Effector memory CD4-positive, alpha-beta T cell (primary cell): ENCODE measurements around the gene SNX22.

Experiments
- DNase-seq, 3 donors: peaks; one replicate each; pipeline ENCODE4 v3.0.0-alpha.2; 2020
- H3K27ac ChIP-seq: 2 replicates; pipeline ENCODE4 v1.7.0; 2013; ENCODE audit warnings: mild to moderate bottlenecking, low read length, moderate library complexity; ENCODE audit not compliant: insufficient read depth, poor library complexity, severe bottlenecking
- H3K27me3 ChIP-seq: replicated peaks from 2 replicates; pipeline ENCODE4 v1.7.0; 2013; ENCODE audit warnings: mild to moderate bottlenecking, low read length; ENCODE audit not compliant: insufficient read depth, control insufficient read depth, poor library complexity, severe bottlenecking
- H3K36me3 ChIP-seq: 2 replicates; pipeline ENCODE4 v1.7.0; 2013; ENCODE audit warnings: mild to moderate bottlenecking, low read length, moderate library complexity; ENCODE audit not compliant: control insufficient read depth, insufficient read depth
- H3K4me1 ChIP-seq: 2 replicates; pipeline ENCODE4 v1.7.0; 2013; ENCODE audit warnings: low read length, mild to moderate bottlenecking; ENCODE audit not compliant: control insufficient read depth, insufficient read depth, poor library complexity, severe bottlenecking
- H3K4me3 ChIP-seq: 2 replicates; pipeline ENCODE4 v1.7.0; 2013; ENCODE audit warnings: low read length, low read depth, mild to moderate bottlenecking; ENCODE audit not compliant: insufficient read depth, poor library complexity, severe bottlenecking
- H3K9me3 ChIP-seq: 2 replicates; pipeline ENCODE4 v1.7.0; 2013; ENCODE audit warnings: mild to moderate bottlenecking, low read length, moderate library complexity; ENCODE audit not compliant: control insufficient read depth

The SNX22 gene

DNA sequence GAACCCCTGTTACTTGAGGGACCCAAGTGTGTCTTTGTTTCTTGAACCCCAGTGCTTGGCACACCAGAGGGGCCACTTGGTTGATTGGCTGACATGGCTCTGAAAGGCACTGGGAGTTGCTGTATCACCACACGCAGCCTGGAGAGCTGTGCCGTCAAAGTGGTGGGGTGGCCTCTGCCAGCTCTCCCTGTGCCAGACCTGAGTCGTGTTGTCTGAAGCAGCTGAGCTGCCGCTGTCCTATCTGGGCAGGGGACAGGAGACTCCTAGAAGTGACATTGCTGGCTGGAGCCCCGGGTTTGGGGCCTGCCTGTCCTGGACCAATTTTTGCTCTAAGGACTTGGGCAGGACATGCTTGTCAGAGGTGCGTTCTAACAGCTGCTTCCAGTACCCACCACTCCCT, 5.5 kb upstream of the SNX22 start:
- no peaks in the 10 kb centered on the region for H3K27me3 ChIP-seq
- H3K4me1 ChIP-seq, result no peaks in the 10 kb centered on the region
- no peaks in the 10 kb centered on the region for H3K9me3 ChIP-seq
- H3K4me3 ChIP-seq, result no peak overlapping the region
- peaks cover 12% of the 10 kb centered on the region for H3K36me3 ChIP-seq
- H3K27ac ChIP-seq, result no peak overlapping the region
- no peak for DNase-seq

- Histone ChIP-seq H3K9me3 (no peaks in the 10 kb centered on the region), H3K4me3 (no peak overlapping the region)
- no peak for DNase-seq
Measured at GRCh38 chr15:64146520-64146884, 5.0 kb upstream of the SNX22 start.

GRCh38 chr15:64146885-64147681, 4.4 kb upstream of the SNX22 start:
- no peak for DNase-seq
- H3K4me1 ChIP-seq, result peaks cover 9% of the 10 kb centered on the region
- H3K36me3 ChIP-seq, result peaks cover 12% of the 10 kb centered on the region
- H3K27ac ChIP-seq, result no peak overlapping the region
- peaks cover 6% of the 10 kb centered on the region for H3K27me3 ChIP-seq
- no peaks in the 10 kb centered on the region for H3K9me3 ChIP-seq
- no peak overlapping the region for H3K4me3 ChIP-seq

More at GRCh38 chr15:64146520-64146884, 5.0 kb upstream of the SNX22 start:
- Histone ChIP-seq H3K36me3 (peaks cover 12% of the 10 kb centered on the region), H3K27ac (no peak overlapping the region), H3K27me3 (peaks cover under 1% of the 10 kb centered on the region), H3K4me1 (peaks cover 4% of the 10 kb centered on the region)

- Histone ChIP-seq H3K4me1 (peaks cover 19% of the 10 kb centered on the region), H3K27me3 (peaks cover 12% of the 10 kb centered on the region), H3K9me3 (no peaks in the 10 kb centered on the region), H3K36me3 (peaks cover 6% of the 10 kb centered on the region), H3K4me3 (no peak overlapping the region), H3K27ac (no peak overlapping the region)
- DNase-seq, result no peak
Measured at GRCh38 chr15:64148168-64148567, 3.4 kb upstream of the SNX22 start.

- DNase-seq, result no peak
- Histone ChIP-seq H3K4me1 (peaks cover 23% of the 10 kb centered on the region), H3K27ac (no peak overlapping the region), H3K36me3 (peaks cover 2% of the 10 kb centered on the region), H3K4me3 (no peak overlapping the region), H3K9me3 (no peaks in the 10 kb centered on the region), H3K27me3 (peaks cover 12% of the 10 kb centered on the region)
Measured at GRCh38 chr15:64148581-64148980, 3.0 kb upstream of the SNX22 start.

DNA sequence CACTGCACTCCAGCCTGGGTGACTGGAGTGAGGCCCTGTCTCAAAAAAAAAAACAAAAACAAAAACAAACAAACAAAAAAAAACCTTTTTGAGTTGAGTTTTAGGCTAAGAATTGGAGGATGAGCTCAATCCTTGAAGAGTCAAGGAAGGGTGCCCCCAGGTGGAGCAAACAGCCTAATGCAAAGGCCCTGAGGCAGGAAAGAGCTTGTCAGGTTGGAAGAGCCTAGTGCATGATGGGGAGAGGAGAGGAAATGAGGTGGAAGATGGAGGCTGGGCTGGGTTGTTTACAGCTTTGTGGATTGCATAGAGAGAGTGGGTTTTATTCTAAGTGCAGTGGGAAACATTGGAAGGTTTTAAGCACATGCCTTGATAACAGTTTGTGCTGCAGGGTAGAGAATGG, 2.1 kb upstream of the SNX22 start:
- DNase-seq, result no peak
- peaks cover 5% of the 10 kb centered on the region for H3K36me3 ChIP-seq
- H3K27me3 ChIP-seq, result peaks cover 12% of the 10 kb centered on the region
- no peak overlapping the region for H3K27ac ChIP-seq
- H3K4me3 ChIP-seq, result no peak overlapping the region
- no peaks in the 10 kb centered on the region for H3K9me3 ChIP-seq
- peaks cover 23% of the 10 kb centered on the region for H3K4me1 ChIP-seq

GRCh38 chr15:64149893-64150578, 1.5 kb upstream of the SNX22 start:
- Histone ChIP-seq H3K9me3 (no peaks in the 10 kb centered on the region), H3K27ac (no peak overlapping the region), H3K27me3 (peaks cover 12% of the 10 kb centered on the region), H3K4me3 (no peak overlapping the region), H3K4me1 (peaks cover 23% of the 10 kb centered on the region), H3K36me3 (peaks cover 5% of the 10 kb centered on the region)
- no peak for DNase-seq

GRCh38 chr15:64152507-64153387, 1.2 kb downstream of the SNX22 start:
- peak overlapping the region; percentile 51 for H3K4me3 ChIP-seq
- H3K36me3 ChIP-seq, result peaks cover 32% of the 10 kb centered on the region
- no peak for DNase-seq
- peaks cover 23% of the 10 kb centered on the region for H3K4me1 ChIP-seq
- H3K27me3 ChIP-seq, result peaks cover 12% of the 10 kb centered on the region
- no peak overlapping the region for H3K27ac ChIP-seq
- no peaks in the 10 kb centered on the region for H3K9me3 ChIP-seq

DNA sequence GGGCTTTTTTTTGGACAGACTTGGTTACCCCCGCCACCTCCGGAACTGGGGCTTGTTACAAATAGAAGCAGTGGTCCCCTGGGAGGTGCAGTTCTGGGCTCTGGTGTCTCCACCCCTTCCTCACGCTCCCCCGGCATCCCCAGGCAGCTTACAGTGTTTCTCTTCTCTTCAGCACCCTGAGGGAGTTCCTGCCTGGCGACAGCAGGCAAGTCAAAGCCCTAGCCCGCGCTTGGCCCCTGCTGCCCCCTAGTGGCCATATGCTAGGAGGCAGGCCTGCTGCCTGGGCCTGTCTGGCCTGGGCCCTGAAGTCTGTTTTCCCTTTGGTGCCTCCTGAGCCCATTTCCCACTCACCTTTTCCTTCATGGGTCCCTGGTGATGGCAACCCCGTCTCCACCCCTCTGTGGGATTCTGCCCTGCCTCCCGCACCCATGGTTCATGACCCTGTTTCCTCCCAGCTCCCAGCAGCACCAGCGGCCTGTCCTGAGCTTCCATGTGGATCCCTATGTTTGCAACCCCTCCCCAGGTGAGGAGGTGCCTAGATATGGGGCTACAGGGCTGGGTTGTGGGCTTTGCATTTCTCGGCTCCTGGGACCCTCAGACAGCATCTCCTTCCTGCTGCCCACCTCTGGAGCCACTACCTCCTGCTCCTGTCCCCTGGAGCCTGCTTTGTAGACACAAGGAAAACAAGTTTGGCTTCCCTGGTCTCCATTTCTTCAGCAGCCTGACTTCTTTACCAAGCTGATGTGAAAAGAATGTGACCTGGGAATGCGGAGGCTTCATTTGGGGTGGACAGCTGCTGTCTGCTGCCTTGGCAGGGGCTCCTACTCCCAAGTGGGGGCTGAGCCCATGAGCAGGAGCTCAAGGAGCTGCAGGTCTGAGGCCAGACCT, 2.2 kb downstream of the SNX22 start:
- DNase-seq, result peak; percentile 71 to 80 (median 75)
- Histone ChIP-seq H3K9me3 (no peaks in the 10 kb centered on the region), H3K27ac (no peak overlapping the region), H3K4me1 (peaks cover 23% of the 10 kb centered on the region), H3K27me3 (peaks cover 12% of the 10 kb centered on the region), H3K36me3 (peaks cover 42% of the 10 kb centered on the region), H3K4me3 (no peak overlapping the region)
